ENCODE data around the gene GRIP1.

GRCh38 chr12:66694666-66695613 lies 16.1 kb upstream of the GRIP1 start:
- TF ChIP-seq CTCF (IDR thresholded peaks at IDR 0.05; ENCODE audit: poor library complexity) (no peak), EZH2 (IDR thresholded peaks at IDR 0.05; ENCODE audit: borderline replicate concordance) (no peak), EZH2phosphoT487 (IDR thresholded peaks at IDR 0.05; ENCODE audit: low read depth, severe bottlenecking, unreplicated experiment) (no peak)

All from hepatocyte (in vitro differentiated cells).